NCI-H1436 (cell line): Measurements from ENCODE around the gene VDAC2.
"Not testable (repeated sequence)": the region's sequence is repeated elsewhere in the genome, so short reads cannot be mapped to it uniquely, and the experiment has no call there.

Experiments
- DNase-seq: peaks from one replicate; lab custom pipeline; 2025; lab: John Stamatoyannopoulos, UW

Gene VDAC2, protein sequence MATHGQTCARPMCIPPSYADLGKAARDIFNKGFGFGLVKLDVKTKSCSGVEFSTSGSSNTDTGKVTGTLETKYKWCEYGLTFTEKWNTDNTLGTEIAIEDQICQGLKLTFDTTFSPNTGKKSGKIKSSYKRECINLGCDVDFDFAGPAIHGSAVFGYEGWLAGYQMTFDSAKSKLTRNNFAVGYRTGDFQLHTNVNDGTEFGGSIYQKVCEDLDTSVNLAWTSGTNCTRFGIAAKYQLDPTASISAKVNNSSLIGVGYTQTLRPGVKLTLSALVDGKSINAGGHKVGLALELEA

DNA sequence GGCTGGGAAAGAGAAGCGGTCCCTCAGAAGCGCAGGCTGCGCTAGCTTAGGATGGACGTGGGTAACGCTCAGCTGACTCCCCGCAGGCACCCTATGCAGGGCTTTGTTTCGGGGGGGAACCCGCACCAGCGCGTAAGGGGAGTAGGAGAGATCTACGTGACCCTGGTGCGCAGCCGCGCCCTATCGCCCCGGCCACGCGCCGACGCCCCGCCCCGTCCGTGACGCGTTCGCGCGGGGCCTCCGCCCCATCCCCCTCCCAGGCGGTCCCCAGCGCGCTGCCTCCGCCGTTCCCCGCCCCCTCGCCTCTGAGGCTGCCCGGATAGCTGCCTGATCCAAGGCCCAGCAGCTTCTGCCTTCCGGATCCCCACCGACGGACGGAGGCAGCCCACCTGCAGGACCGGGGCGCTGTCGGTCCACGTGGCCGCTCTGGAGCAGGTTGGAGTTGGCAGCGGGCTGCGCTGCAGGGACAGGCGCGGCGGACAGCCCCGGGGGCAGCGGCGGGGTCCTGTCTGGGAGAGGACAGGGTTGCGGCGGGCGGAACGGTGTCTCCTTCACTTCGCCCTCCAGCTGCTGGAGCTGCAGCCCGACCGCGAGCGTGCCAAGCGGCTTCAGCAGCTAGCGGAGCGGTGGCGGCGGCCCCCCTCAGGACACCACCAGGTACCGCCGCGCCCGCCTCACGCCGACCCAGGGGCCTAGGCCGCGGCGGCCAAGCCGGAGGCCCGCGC is at the start of gene VDAC2:
VDAC2 (plus strand) TSS at position 515 of the 725 bp plus-strand sequence. CDS start 363 bp downstream, outside the sequence.
- peak; percentile 90 for DNase-seq

DNA sequence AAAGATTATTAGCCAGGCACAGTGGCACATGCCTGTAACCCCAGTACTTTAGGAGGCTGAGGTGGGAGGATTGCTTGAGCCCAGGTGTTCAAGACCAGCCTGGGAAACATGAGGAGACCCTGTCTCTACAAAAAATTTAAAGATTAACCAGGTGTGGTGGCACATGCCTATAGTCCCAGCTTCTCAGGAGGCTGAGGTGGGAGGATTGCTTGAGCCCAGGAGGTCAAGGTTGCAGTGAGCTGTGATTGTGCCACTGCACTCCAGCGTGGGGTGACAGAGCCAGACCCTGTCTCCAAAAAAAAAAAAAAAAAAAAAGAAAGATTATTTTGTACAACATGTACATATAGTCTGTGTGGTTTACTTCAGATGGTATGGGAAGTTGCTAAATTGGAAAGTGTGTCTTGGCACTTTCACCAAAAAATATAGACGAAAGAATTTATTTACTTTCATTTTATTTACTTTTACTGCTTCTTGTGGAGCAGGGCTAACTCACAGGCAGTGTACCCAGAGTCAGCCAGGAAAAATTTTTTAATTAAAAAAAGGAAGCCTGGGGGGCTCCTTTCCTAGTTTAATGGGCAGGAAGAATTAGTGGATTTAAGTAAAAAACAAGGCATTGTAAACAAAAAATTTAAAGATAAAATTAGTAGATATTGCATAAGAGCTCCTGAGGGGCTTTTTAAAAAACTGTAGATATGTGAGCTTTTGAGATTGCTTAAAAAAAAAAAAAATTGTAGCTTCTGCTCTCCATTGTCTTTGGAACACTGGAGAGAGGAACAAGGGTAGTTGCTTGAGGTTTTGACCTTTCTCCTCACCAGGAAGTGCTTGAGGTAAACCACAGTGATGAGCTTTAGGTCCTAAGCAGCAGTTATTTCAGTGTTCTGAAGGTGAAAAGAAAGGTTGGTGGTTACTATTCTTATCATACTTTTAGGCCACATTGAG is 44.6 kb upstream of the VDAC2 start:
- DNase-seq: no peak

- no peak for DNase-seq
Measured at GRCh38 chr10:75166623-75166972, 44.0 kb upstream of the VDAC2 start.

GRCh38 chr10:75168275-75168674 is 42.3 kb upstream of the VDAC2 start:
- DNase-seq: no peak

- no peak for DNase-seq
Measured at GRCh38 chr10:75170215-75170614, 40.4 kb upstream of the VDAC2 start.

- no peak for DNase-seq
Measured at GRCh38 chr10:75175046-75175445, 35.5 kb upstream of the VDAC2 start.

DNA sequence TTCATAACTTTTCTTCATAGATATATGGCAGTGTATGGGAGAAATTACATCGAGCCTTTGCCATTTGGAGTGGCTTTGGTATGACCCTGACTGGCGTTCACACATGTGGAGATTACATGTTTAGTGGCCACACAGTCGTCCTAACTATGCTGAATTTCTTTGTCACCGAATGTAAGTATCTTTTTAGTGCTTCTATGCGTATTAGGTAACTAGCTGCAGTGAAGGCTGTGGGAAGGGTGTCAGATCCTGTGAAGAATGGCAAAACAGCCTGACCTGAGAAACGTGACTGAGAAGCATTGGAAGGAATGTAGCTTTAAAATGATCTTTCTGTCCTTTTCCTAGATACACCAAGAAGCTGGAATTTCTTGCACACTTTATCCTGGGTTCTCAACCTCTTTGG is 34.5 kb upstream of the VDAC2 start:
- DNase-seq: no peak

GRCh38 chr10:75176736-75177135 is 33.9 kb upstream of the VDAC2 start:
- DNase-seq: no peak

DNA sequence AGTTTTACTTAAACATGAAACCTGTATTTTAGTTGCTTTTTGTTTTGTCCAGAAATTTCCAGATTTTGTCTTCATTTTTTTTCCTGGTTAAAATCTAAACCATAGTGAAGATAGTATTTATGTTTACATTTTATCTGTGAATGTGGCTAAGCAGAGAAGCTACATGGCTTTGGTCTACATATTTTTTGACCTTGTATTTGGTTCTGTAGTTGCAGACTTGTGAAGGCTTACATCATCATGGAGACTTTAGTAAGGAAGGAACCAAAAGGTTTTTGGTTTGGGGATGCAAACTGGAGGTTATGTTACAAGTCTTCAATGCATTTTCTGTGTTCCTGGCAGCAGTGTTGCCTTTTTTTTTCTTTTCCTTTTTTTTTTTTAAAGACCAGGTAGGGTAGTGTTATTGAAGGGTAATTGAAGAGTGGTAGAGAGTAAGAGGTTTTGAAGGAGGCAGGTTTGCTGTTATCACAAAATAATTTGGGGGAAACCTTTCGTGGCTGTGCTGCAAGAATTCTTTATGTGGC is 30.9 kb upstream of the VDAC2 start:
- no peak for DNase-seq

DNA sequence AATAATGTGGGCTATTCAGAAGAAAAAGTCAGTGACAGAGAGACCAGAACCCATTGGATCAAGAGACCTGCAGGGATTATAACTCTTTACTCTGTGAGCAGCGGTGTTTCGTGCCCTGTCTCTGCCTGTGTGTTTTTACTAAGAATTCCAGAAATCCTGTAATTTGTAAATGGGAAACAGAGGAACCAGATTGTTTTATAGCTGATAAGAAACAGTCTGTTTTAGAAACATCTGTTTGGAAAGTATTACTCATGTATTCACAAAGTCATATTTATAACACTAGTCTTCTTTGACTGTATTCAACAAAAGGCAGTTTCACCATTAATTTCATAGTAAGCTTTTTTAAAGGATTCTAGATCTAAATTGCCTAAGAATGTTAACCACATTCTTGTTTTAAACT is 30.0 kb upstream of the VDAC2 start:
- DNase-seq: no peak

GRCh38 chr10:75181073-75181472 is 29.5 kb upstream of the VDAC2 start:
- no peak for DNase-seq

DNA sequence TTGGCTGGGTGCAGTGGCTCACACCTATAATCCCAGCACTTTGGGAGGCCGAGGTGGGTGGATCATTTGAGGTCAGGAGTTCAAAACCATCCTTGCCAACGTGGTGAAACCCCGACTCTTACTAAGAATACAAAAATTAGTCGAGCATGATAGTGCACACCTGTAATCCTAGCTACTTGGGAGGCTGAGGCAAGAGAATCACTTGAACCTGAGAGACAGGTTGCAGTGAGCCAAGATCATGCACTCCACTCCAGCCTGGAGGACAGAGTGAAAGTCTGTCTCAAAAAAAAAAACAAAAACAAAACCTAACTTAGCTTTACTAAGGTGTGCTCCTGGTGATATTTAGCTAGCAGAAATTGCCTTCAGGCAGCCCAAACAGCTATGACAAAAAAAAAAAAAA is 24.3 kb upstream of the VDAC2 start:
- DNase-seq: no peak

- peak; percentile 60 for DNase-seq
Measured at GRCh38 chr10:75187961-75188426, 22.6 kb upstream of the VDAC2 start.

GRCh38 chr10:75188522-75188921 is 22.1 kb upstream of the VDAC2 start:
- DNase-seq: not testable (repeated sequence)

GRCh38 chr10:75189266-75190096 is 21.1 kb upstream of the VDAC2 start:
- no peak for DNase-seq

DNA sequence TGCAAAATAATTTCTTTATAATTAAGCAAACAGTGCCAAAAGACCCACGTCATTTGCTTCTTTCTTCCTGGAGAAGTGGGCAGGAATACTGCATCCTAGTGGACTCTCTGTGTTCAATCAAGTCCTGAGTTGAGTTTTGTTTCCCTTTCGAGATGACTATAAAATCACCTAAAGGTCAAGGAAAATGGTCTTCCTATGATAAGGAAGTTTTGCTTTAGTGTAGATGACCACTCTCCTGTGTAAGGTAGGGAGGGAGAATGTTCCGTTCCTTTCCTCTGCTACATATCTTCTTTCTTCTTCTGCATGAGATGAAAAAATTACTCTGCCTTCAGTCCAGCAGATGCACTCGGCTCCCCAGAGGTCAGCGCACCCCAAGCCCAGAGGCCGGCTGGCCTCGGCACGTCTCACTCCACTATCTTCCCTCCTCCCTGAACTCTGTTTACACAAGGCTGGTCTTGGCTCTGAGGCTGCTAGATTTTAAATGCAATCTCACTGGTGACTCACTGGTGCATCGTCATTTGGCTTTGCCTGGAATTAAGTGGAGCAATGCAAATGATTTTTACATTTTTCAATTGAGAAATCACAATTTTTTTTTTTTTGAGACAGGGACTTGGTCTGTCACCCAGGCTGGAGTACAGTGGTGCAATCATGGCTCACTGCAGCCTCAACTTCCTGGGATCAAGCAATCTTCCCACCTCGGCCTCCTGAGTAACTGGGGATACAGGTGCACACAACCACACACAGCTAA is 18.6 kb upstream of the VDAC2 start:
- DNase-seq: no peak

DNA sequence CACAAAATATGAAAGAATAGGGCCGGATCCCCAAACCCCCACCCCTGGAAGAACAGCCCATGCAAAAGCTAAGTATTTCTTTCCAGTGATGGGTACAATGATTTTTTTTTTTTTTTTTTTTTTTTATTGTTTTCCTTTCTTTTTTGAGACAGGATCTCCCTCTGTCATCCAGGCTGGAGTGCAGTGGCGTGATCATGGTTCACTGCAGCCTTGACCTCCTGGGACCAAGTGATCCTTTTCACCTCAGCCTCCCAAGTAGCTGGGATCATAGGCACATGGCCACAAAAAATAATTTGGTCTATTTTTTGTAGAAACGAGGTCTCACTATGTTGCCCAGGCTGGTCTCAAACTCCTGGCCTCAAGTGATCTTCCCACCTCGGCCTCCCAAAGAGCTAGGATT is 16.0 kb upstream of the VDAC2 start:
- DNase-seq: not testable (repeated sequence)

DNA sequence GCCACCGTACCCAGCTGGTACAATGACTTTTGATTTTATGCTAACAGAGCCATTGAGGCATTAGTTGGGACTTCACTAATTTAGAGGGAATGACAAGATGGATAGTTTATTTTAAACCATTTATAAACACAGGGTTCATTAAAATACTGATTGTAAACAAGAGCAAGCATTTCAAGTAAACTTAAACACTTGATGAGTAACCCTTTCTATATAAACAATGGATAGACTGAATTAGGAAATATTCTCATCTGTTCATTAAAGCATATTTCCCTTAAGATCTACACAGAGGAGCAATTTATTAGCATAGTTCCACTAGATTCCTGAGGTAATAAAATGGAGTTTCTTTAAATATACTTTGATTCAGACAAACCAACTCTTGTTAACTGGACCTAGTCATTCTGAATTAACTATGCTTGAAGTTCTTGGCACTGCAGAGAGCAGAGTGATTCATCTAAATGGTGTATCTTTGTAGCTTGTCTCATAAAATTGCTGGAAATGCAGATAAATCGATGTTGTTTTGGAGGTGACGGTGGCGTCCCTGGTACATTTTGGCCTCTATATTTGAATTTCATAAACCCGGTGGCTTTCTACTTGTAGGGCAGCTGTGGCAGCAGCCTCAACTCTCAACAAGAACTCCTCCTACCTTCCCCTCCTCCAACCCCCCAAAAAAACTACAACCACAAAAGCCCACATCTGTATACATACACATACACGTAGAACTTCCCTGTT is 15.4 kb upstream of the VDAC2 start:
- no peak for DNase-seq

GRCh38 chr10:75197066-75197465 is 13.5 kb upstream of the VDAC2 start:
- DNase-seq: no peak

GRCh38 chr10:75197906-75198305 is 12.7 kb upstream of the VDAC2 start:
- no peak for DNase-seq
